Gastrocnemius medialis (tissue), 4 donors: ENCODE measurements around the gene CACNB4. TPM values are rescaled to one million over a fixed set of nuclear protein-coding genes. Genes with fewer than 3 reads are reported as not detected.

Source experiments
- ATAC-seq, 2 donors: fragments of 150-250 bp; one replicate each; pipeline ENCODE4 v1.9.1; 2016
- DNase-seq, 2 donors: peaks; one replicate each; pipeline ENCODE4 v3.0.0-alpha.2; 2019
- H3K27ac ChIP-seq, 4 donors: fragments of 200-600 bp; sonication (generic); 1 replicate in 1 of 4; 2 replicates in 3 of 4; pipeline ENCODE4 v1.5.1; 2016 to 2018; ENCODE audit warnings: mild to moderate bottlenecking in 2 of 4, moderate library complexity in 1 of 4
- H3K27me3 ChIP-seq, 3 donors: fragments of 200-600 bp; sonication (generic) in 2 of 3; 1 replicate in 1 of 3; 2 replicates in 2 of 3; pipeline versions ENCODE4 v1.5.1 to v1.6.0; 2016 to 2019; ENCODE audit warnings: mild to moderate bottlenecking in 1 of 3, moderate library complexity in 1 of 3
- H3K36me3 ChIP-seq, 2 donors: fragments of 200-600 bp; sonication (generic) in 1 of 2; one replicate each; pipeline ENCODE4 v1.5.1; 2017 to 2018
- H3K4me1 ChIP-seq, 2 donors: fragments of 200-600 bp; sonication (generic) in 1 of 2; one replicate each; pipeline ENCODE4 v1.5.1; 2016 to 2017; ENCODE audit warnings: mild to moderate bottlenecking in 2 of 2
- H3K4me3 ChIP-seq, 4 donors: fragments of 200-600 bp; sonication (generic) in 3 of 4; 1 replicate in 1 of 4; 2 replicates in 3 of 4; pipeline ENCODE4 v1.5.1; 2016 to 2019; ENCODE audit warnings: mild to moderate bottlenecking in 2 of 4
- H3K9me3 ChIP-seq, 3 donors: fragments of 200-600 bp; sonication (generic) in 2 of 3; 1 replicate in 1 of 3; 2 replicates in 2 of 3; pipeline ENCODE4 v1.5.1; 2016 to 2019
- POLR2A ChIP-seq, 2 donors: fragments of 450-650 bp; IDR thresholded peaks; one replicate each; pipeline ENCODE4 v1.6.1; 2017; ENCODE audit warnings: antibody characterized with exemption in 2 of 2, mild to moderate bottlenecking in 2 of 2, moderate library complexity in 2 of 2
- in situ Hi-C, 4 donors: fragments of 200-750 bp; cut with MboI; loops; one replicate each; pipeline versions ENCODE4 v1.15.0 to v1.8.0; 2017; ENCODE audit warnings: low sequenced_read_pairs in 4 of 4
- intact Hi-C: fragments of 100-400 bp; cut with DNase I; formaldehyde crosslinking; loops from one replicate; pipeline ENCODE4 v1.15.1; 2023; ENCODE audit warnings: low total_unique reads
- total RNA-seq, 4 donors: library from RNA; depleted of rRNA; stranded (reverse); fragments of >200 nt; gene quantifications; one replicate each; pipeline versions ENCODE4 v1.1.0 to v1.2.3, GENCODE V29; 2016
- TF ChIP-seq, protein P1 (sequence below), 5 experiments: fragments of 450-650 bp in 3 of 5; fragments of 200-600 bp in 2 of 5; sonication (generic) in 2 of 5; IDR thresholded peaks in 4 of 5; conservative IDR thresholded peaks in 1 of 5; 1 replicate in 4 of 5; 2 replicates in 1 of 5; pipeline ENCODE4 v1.5.1; 2016 to 2019; ENCODE audit warnings: antibody characterized with exemption in 5 of 5, mild to moderate bottlenecking in 3 of 5, moderate library complexity in 3 of 5

Gene CACNB4
- total RNA-seq, 4 donors from 2014 or later = 0.04 to 0.56 (median 0.36) TPM

DNA sequence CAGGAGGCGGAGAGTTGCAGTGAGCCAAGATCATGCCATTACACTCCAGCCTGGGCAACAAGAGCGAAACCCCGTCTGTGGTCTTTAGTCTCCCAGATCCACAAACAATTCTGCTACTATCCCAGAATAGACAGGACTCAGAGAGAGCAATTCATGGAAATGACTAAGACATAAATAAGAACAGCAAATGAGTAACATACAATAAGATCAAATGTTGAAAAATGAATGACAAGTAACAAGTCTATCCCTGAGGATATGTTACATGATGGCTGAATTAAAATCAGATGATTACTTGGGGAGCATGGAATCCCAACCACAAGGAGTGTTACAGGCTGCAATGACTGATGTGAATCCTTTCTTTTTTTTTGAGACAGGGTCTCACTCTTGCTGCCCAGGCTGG, 280.9 kb downstream of the CACNB4 start:
- TF ChIP-seq POLR2A (IDR thresholded peaks at IDR 0.05) = no peak
- TF ChIP-seq, protein P1, sequence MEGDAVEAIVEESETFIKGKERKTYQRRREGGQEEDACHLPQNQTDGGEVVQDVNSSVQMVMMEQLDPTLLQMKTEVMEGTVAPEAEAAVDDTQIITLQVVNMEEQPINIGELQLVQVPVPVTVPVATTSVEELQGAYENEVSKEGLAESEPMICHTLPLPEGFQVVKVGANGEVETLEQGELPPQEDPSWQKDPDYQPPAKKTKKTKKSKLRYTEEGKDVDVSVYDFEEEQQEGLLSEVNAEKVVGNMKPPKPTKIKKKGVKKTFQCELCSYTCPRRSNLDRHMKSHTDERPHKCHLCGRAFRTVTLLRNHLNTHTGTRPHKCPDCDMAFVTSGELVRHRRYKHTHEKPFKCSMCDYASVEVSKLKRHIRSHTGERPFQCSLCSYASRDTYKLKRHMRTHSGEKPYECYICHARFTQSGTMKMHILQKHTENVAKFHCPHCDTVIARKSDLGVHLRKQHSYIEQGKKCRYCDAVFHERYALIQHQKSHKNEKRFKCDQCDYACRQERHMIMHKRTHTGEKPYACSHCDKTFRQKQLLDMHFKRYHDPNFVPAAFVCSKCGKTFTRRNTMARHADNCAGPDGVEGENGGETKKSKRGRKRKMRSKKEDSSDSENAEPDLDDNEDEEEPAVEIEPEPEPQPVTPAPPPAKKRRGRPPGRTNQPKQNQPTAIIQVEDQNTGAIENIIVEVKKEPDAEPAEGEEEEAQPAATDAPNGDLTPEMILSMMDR (IDR thresholded peaks at IDR 0.05 in 4 of 5, conservative IDR thresholded peaks at IDR 0.05 in 1 of 5) = no peak
- in situ Hi-C loops (loop anchor here in 1 of 4 donors (10.0 kb wide), 1 partner anchor 123 kb away; no protein-coding TSS in a partner anchor), intact Hi-C loops (loop anchor here (2.0 kb wide), 1 partner anchor 71 kb away; no protein-coding TSS in a partner anchor)
- H3K27me3 ChIP-seq = no peaks in the 10 kb centered on the region
- H3K36me3 ChIP-seq = peaks cover 0 to 16% of the 10 kb centered on the region in 2 donors
- peaks cover 15 to 17% of the 10 kb centered on the region in 2 donors for H3K4me1 ChIP-seq
- H3K9me3 ChIP-seq = no peaks in the 10 kb centered on the region
- H3K4me3 ChIP-seq = no peak overlapping the region
- no peak for DNase-seq
- H3K27ac ChIP-seq = peak overlapping the region in 1 of 4 donors; percentile 50
- peak; percentile 18 to 20 for ATAC-seq

GRCh38 chr2:151816843-151817242, 282.0 kb downstream of the CACNB4 start:
- no peak for ATAC-seq
- no peak overlapping the region for H3K4me3 ChIP-seq
- TF ChIP-seq POLR2A (IDR thresholded peaks at IDR 0.05) = no peak
- TF ChIP-seq, protein P1 (IDR thresholded peaks at IDR 0.05 in 4 of 5, conservative IDR thresholded peaks at IDR 0.05 in 1 of 5) = no peak
- in situ Hi-C loops (loop anchor here in 1 of 4 donors (10.0 kb wide), 1 partner anchor 122 kb away; no protein-coding TSS in a partner anchor), intact Hi-C loops (no loop called here)
- H3K9me3 ChIP-seq = no peaks in the 10 kb centered on the region
- H3K4me1 ChIP-seq = peaks cover 8 to 17% of the 10 kb centered on the region in 2 donors
- no peaks in the 10 kb centered on the region for H3K27me3 ChIP-seq
- peaks cover 0 to 27% of the 10 kb centered on the region in 2 donors for H3K36me3 ChIP-seq
- no peak overlapping the region for H3K27ac ChIP-seq
- DNase-seq = no peak

- peaks cover 8 to 15% of the 10 kb centered on the region in 2 donors for H3K4me1 ChIP-seq
- TF ChIP-seq, protein P1 (IDR thresholded peaks at IDR 0.05 in 4 of 5, conservative IDR thresholded peaks at IDR 0.05 in 1 of 5) = no peak
- TF ChIP-seq POLR2A (IDR thresholded peaks at IDR 0.05) = no peak
- no peaks in the 10 kb centered on the region for H3K9me3 ChIP-seq
- intact Hi-C loops (no loop called here), in situ Hi-C loops (loop anchor here in 1 of 4 donors (10.0 kb wide), 1 partner anchor 121 kb away; no protein-coding TSS in a partner anchor)
- H3K36me3 ChIP-seq = peaks cover 0 to 35% of the 10 kb centered on the region in 2 donors
- no peak overlapping the region for H3K27ac ChIP-seq
- H3K27me3 ChIP-seq = no peaks in the 10 kb centered on the region
- H3K4me3 ChIP-seq = no peak overlapping the region
- ATAC-seq = no peak
- DNase-seq = no peak
These were observed 282.9 kb downstream of the CACNB4 start for GRCh38 chr2:151815821-151816489.

GRCh38 chr2:151810489-151810888, 288.4 kb downstream of the CACNB4 start:
- Histone ChIP-seq H3K9me3 (no peaks in the 10 kb centered on the region), H3K4me1 (peaks cover 12 to 21% of the 10 kb centered on the region in 2 donors), H3K4me3 (no peak overlapping the region), H3K27me3 (no peaks in the 10 kb centered on the region), H3K27ac (peak overlapping the region in 1 of 4 donors; percentile 3), H3K36me3 (peaks cover 0 to 58% of the 10 kb centered on the region in 2 donors)
- in situ Hi-C loops = loop anchor here in 1 of 4 donors (10.0 kb wide), 1 partner anchor 116 kb away; no protein-coding TSS in a partner anchor
- no peak for ATAC-seq
- TF ChIP-seq POLR2A (IDR thresholded peaks at IDR 0.05) = no peak
- TF ChIP-seq, protein P1 (IDR thresholded peaks at IDR 0.05 in 4 of 5, conservative IDR thresholded peaks at IDR 0.05 in 1 of 5) = no peak
- no peak for DNase-seq
- intact Hi-C loops = no loop called here
